HepG2 (cell line): ENCODE data around the gene OR1I1. TPM values are rescaled to one million over a fixed set of nuclear protein-coding genes. Genes with fewer than 3 reads are reported as not detected.

Experiments used
- ATAC-seq: fragments of 200-7000 bp; cut with Tn5 transposase; 3 replicates; pipeline ENCODE4 v1.9.1; 2020; ENCODE audit warnings: mild to moderate bottlenecking, moderate library complexity
- BruUV-seq: library from RNA; stranded (reverse); fragments of 400-500 nt; replicated peaks from 2 replicates; lab custom pipeline; 2021; lab: Mats Ljungman, UMichigan
- CTCF ChIA-PET: fragments of 300-600 bp; formaldehyde crosslinking; extraction: SDS; loops from one replicate; lab custom pipeline; 2021; ENCODE audit warnings: low total read pairs, inconsistent platforms, low intra/inter-chr PET ratio; lab: Yijun Ruan, JAX
- POLR2A ChIA-PET: fragments of 350-600 bp; sonication (Branson Sonifier 250); formaldehyde crosslinking; loops from one replicate; lab custom pipeline; 2020; ENCODE audit warnings: antibody characterized with exemption, inconsistent platforms; lab: Yijun Ruan, JAX
- DNase-seq: peaks from one replicate; pipeline ENCODE4 v3.0.0-alpha.2; 2015; ENCODE audit warnings: low spot score
- FAIRE-seq: peaks from 3 replicates; lab custom pipeline; 2011; peaks lifted over from hg19 to GRCh38; lab: Jason Lieb, UNC
- H2AFZ ChIP-seq: one replicate; pipeline ENCODE4 v1.6.1; 2011; ENCODE audit warnings: low read length, inconsistent platforms
- H3K27ac ChIP-seq: fragments of 300-600 bp; 3 replicates; pipeline ENCODE4 v1.8.0; 2011; ENCODE audit warnings: mixed run types, mild to moderate bottlenecking, mixed read lengths, low read length, inconsistent platforms; ENCODE audit not compliant: insufficient read depth; ENCODE audit errors: extremely low read length
- H3K27me3 ChIP-seq, 2 experiments: fragments of 200-600 bp in 1 of 2; 2 replicates in 1 of 2; 3 replicates in 1 of 2; pipeline versions ENCODE4 v1.6.0 to v1.8.0; 2011; ENCODE audit warnings: low read length in 2 of 2, mild to moderate bottlenecking in 2 of 2, moderate library complexity in 2 of 2, inconsistent platforms in 1 of 2; ENCODE audit not compliant: insufficient read depth in 2 of 2, control insufficient read depth in 1 of 2
- H3K36me3 ChIP-seq, 2 experiments: fragments of 200-600 bp in 1 of 2; replicated peaks in 1 of 2; 2 replicates in 1 of 2; 3 replicates in 1 of 2; pipeline versions ENCODE4 v1.5.1 to v1.8.0; 2011; ENCODE audit warnings: low read length in 2 of 2, inconsistent platforms in 1 of 2; ENCODE audit not compliant: insufficient read depth in 2 of 2, control insufficient read depth in 1 of 2
- H3K4me1 ChIP-seq: 2 replicates; pipeline ENCODE4 v1.5.1; 2012; ENCODE audit warnings: low read length, inconsistent platforms; ENCODE audit not compliant: insufficient read depth
- H3K4me2 ChIP-seq: 2 replicates; pipeline ENCODE4 v1.6.0; 2011; ENCODE audit warnings: low read depth, low read length, inconsistent platforms
- H3K4me3 ChIP-seq, 3 experiments: fragments of 200-600 bp in 1 of 3; sonication (generic), shearing (Covaris generic) in 1 of 3; replicated peaks in 1 of 3; 2 replicates each; pipeline ENCODE4 v1.5.1; 2011 to 2016; ENCODE audit warnings: low read length in 3 of 3, inconsistent platforms in 2 of 3, low read depth in 2 of 3, mild to moderate bottlenecking in 2 of 3, control low read depth in 1 of 3, mixed read lengths in 1 of 3; ENCODE audit not compliant: insufficient read depth in 1 of 3
- H3K79me2 ChIP-seq: one replicate; pipeline ENCODE4 v1.6.1; 2011; ENCODE audit warnings: low read length, inconsistent platforms; ENCODE audit not compliant: insufficient read depth
- H3K9ac ChIP-seq: 2 replicates; pipeline ENCODE4 v1.6.0; 2011; ENCODE audit warnings: mild to moderate bottlenecking, low read depth, low read length, inconsistent platforms; ENCODE audit not compliant: insufficient read depth
- H3K9me3 ChIP-seq: 2 replicates; pipeline ENCODE4 v1.5.1; 2012; ENCODE audit warnings: mild to moderate bottlenecking, low read length
- H4K20me1 ChIP-seq: 2 replicates; pipeline ENCODE4 v1.6.0; 2011; ENCODE audit warnings: inconsistent platforms, mild to moderate bottlenecking, low read length, moderate library complexity; ENCODE audit not compliant: insufficient read depth
- ATM ChIP-seq: fragments of 450-650 bp; IDR thresholded peaks from 2 replicates; pipeline ENCODE4 v1.7.1; 2017; ENCODE audit warnings: mild to moderate bottlenecking, borderline replicate concordance
- CCDC6 ChIP-seq: sonication (generic); formaldehyde crosslinking; IDR thresholded peaks from 2 replicates; pipeline ENCODE4 v1.8.1; 2022; ENCODE audit warnings: mild to moderate bottlenecking, missing genetic modification reagents, moderate library complexity
- HDAC6 ChIP-seq: fragments of 200-600 bp; sonication (generic); IDR thresholded peaks from 2 replicates; pipeline ENCODE4 v1.7.0; 2017; ENCODE audit warnings: mild to moderate bottlenecking, antibody characterized with exemption, low read length, low read depth
- HNF1A ChIP-seq, 2 experiments: sonication (generic) in 1 of 2; formaldehyde crosslinking in 1 of 2; IDR thresholded peaks; 2 replicates each; pipeline versions ENCODE4 v1.4.0 to v1.6.1; 2016 to 2020; ENCODE audit warnings: borderline replicate concordance in 1 of 2, low read depth in 1 of 2, mild to moderate bottlenecking in 1 of 2, missing genetic modification reagents in 1 of 2
- IRF9 ChIP-seq: sonication (generic); formaldehyde crosslinking; IDR thresholded peaks from 2 replicates; pipeline ENCODE4 v1.8.0; 2022; ENCODE audit warnings: missing genetic modification reagents, mild to moderate bottlenecking, borderline replicate concordance
- KDM6A ChIP-seq: IDR thresholded peaks from 2 replicates; pipeline ENCODE4 v1.6.1; 2016; ENCODE audit warnings: low read depth
- MTF2 ChIP-seq: sonication (generic); formaldehyde crosslinking; IDR thresholded peaks from 2 replicates; pipeline ENCODE4 v1.5.0; 2020; ENCODE audit warnings: missing genetic modification reagents, borderline replicate concordance
- NCOA2 ChIP-seq: sonication (generic); formaldehyde crosslinking; IDR thresholded peaks from 2 replicates; pipeline ENCODE4 v1.8.0; 2022; ENCODE audit warnings: inconsistent platforms
- SMC3 ChIP-seq: IDR thresholded peaks from 2 replicates; pipeline ENCODE4 v1.6.1; 2011; ENCODE audit warnings: low read length, improper control_type of control experiment
- SRF ChIP-seq: IDR thresholded peaks from 2 replicates; pipeline ENCODE4 v1.6.1; 2011; ENCODE audit warnings: mild to moderate bottlenecking, low read depth, low read length, moderate library complexity
- ZFP37 ChIP-seq: sonication (generic); formaldehyde crosslinking; IDR thresholded peaks from 2 replicates; pipeline ENCODE4 v1.4.0; 2020; ENCODE audit warnings: missing genetic modification reagents, borderline replicate concordance
- ZNF207 ChIP-seq: fragments of 450-650 bp; IDR thresholded peaks from 2 replicates; pipeline ENCODE4 v1.6.1; 2016; ENCODE audit warnings: antibody characterized with exemption, borderline replicate concordance
- ZNF225 ChIP-seq: sonication (generic); formaldehyde crosslinking; IDR thresholded peaks from 2 replicates; pipeline ENCODE4 v1.4.0; 2020; ENCODE audit warnings: mild to moderate bottlenecking, missing genetic modification reagents
- ZNF232 ChIP-seq: sonication (generic); formaldehyde crosslinking; IDR thresholded peaks from 2 replicates; pipeline ENCODE4 v1.4.0; 2020; ENCODE audit warnings: missing genetic modification reagents, borderline replicate concordance
- ZNF329 ChIP-seq: sonication (generic); formaldehyde crosslinking; IDR thresholded peaks from 2 replicates; pipeline ENCODE4 v1.9.0; 2021; ENCODE audit warnings: low read depth, mild to moderate bottlenecking, missing genetic modification reagents
- ZNF678 ChIP-seq: sonication (generic); formaldehyde crosslinking; IDR thresholded peaks from 2 replicates; pipeline ENCODE4 v1.4.0; 2020; ENCODE audit warnings: mild to moderate bottlenecking, missing genetic modification reagents
- WGBS: methylation state at CpG from one replicate; pipeline ENCODE4 v1.1.6; 2017; ENCODE audit warnings: low lambda C conversion rate; 5-methylcytosine and 5-hydroxymethylcytosine counted together
- in situ Hi-C: cut with HindIII; loops from 2 replicates; pipeline ENCODE4 v1.10.0; 2017; ENCODE audit warnings: low pct_unique_long_range_greater_than_20kb; ENCODE audit not compliant: extremely low pct_ligation_motif_present
- intact Hi-C: fragments of 100-400 bp; cut with micrococcal nuclease; formaldehyde crosslinking; loops from one replicate; pipeline ENCODE4 v1.10.0; 2022; ENCODE audit not compliant: unreplicated experiment
- polyA plus RNA-seq, 8 experiments: library from polyadenylated mRNA; depleted of rRNA in 3 of 8; stranded (reverse) in 7 of 8; unstranded in 1 of 8; fragments of >200 nt; fragmentation: Illumina TruSeq in 4 of 8; extraction: Trizol in 4 of 8; gene quantifications; 2 replicates each; pipeline versions ENCODE4 v1.2.1 to v1.2.3, GENCODE V29; 2011 to 2016; ENCODE audit warnings: low read depth in 4 of 8, missing spikeins in 1 of 8, mixed read lengths in 1 of 8; ENCODE audit not compliant: insufficient read depth in 1 of 8
- total RNA-seq, 5 experiments: library from RNA; depleted of rRNA; stranded (reverse); fragments of >200 nt; fragmentation: Illumina TruSeq; extraction: Trizol; gene quantifications; 2 replicates each; pipeline ENCODE4 v1.2.3, GENCODE V29; 2016; ENCODE audit warnings: low read depth in 1 of 5
- TF ChIP-seq, protein P1 (sequence below): sonication (generic); formaldehyde crosslinking; IDR thresholded peaks from 2 replicates; pipeline ENCODE4 v1.4.0; 2020; ENCODE audit warnings: mild to moderate bottlenecking, low read depth, missing genetic modification reagents
- TF ChIP-seq, protein P2 (sequence below): sonication (generic); formaldehyde crosslinking; IDR thresholded peaks from 2 replicates; pipeline ENCODE4 v1.5.0; 2020; ENCODE audit warnings: missing genetic modification reagents, mild to moderate bottlenecking, borderline replicate concordance
- TF ChIP-seq, protein P3 (sequence below): sonication (generic); formaldehyde crosslinking; IDR thresholded peaks from 2 replicates; pipeline ENCODE4 v1.4.0; 2020; ENCODE audit warnings: missing genetic modification reagents

OR1I1 gene
- total and polyA plus RNA-seq, 2 of the 13 experiments (the other 11 are each of a cell fraction or from before 2014, with no cell fraction given), result not detected

DNA sequence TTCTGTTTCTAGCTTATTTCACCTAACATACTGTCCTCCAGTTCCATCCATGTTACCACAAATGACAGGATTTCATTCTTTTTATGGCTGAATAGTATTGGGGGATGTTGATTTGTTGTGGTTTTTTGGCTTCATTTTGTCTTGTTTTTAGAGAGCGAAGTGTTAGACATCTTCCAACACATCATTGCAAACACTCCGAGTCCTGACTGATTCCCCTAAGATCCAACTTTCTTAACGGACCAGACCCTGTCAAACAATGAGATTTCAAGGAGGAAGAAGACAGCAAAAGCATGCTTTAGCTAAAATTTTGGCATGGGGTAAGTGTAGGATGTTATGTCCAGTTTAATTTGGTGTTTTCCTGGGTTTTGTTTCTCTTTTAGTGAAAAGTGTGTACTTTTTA, 36.5 kb upstream of the OR1I1 start:
- DNase-seq (no peak), ATAC-seq (no peak), FAIRE-seq (no peak)
- no peaks in the 10 kb centered on the region for H3K4me1 ChIP-seq
- no peaks in the 10 kb centered on the region for H3K9me3 ChIP-seq
- H4K20me1 ChIP-seq, result no peaks in the 10 kb centered on the region
- H3K4me2 ChIP-seq, result no peak overlapping the region
- no peak overlapping the region for H3K9ac ChIP-seq
- H3K4me3 ChIP-seq, result no peak overlapping the region
- ChIA-PET CTCF (no interaction called here), POLR2A (no interaction called here)
- BruUV-seq, result no TSS peak
- H3K36me3 ChIP-seq, result no peaks in the 10 kb centered on the region
- H3K27ac ChIP-seq, result no peak overlapping the region
- TF ChIP-seq ATM, result no peak
- TF ChIP-seq, protein P1, sequence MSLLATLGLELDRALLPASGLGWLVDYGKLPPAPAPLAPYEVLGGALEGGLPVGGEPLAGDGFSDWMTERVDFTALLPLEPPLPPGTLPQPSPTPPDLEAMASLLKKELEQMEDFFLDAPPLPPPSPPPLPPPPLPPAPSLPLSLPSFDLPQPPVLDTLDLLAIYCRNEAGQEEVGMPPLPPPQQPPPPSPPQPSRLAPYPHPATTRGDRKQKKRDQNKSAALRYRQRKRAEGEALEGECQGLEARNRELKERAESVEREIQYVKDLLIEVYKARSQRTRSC (CRISPR knock-in tag), result no peak
- no peak for TF ChIP-seq MTF2 (CRISPR knock-in tag)
- no peak for TF ChIP-seq ZFP37 (CRISPR knock-in tag)
- no peak for TF ChIP-seq SRF
- TF ChIP-seq SMC3, result no peak
- TF ChIP-seq ZNF232 (CRISPR knock-in tag), result no peak
- no peak for TF ChIP-seq CCDC6 (CRISPR knock-in tag)
- TF ChIP-seq, protein P2, sequence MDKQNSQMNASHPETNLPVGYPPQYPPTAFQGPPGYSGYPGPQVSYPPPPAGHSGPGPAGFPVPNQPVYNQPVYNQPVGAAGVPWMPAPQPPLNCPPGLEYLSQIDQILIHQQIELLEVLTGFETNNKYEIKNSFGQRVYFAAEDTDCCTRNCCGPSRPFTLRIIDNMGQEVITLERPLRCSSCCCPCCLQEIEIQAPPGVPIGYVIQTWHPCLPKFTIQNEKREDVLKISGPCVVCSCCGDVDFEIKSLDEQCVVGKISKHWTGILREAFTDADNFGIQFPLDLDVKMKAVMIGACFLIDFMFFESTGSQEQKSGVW (CRISPR knock-in tag), result no peak
- TF ChIP-seq ZNF225 (CRISPR knock-in tag), result no peak
- no peak for TF ChIP-seq HNF1A (IDR thresholded peaks at IDR 0.05; ENCODE audit: low read depth)
- no peak for TF ChIP-seq HNF1A (CRISPR knock-in tag; IDR thresholded peaks at IDR 0.05; ENCODE audit: borderline replicate concordance)
- no peak for TF ChIP-seq NCOA2 (CRISPR knock-in tag)
- TF ChIP-seq, protein P3, sequence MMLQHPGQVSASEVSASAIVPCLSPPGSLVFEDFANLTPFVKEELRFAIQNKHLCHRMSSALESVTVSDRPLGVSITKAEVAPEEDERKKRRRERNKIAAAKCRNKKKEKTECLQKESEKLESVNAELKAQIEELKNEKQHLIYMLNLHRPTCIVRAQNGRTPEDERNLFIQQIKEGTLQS (CRISPR knock-in tag), result no peak
- no peak for TF ChIP-seq HDAC6
- no peak for TF ChIP-seq ZNF207
- TF ChIP-seq ZNF678 (CRISPR knock-in tag), result no peak
- no peak for TF ChIP-seq IRF9 (CRISPR knock-in tag)
- no peak for TF ChIP-seq KDM6A (CRISPR knock-in tag)
- TF ChIP-seq ZNF329, result no peak
- no peaks in the 10 kb centered on the region for H3K27me3 ChIP-seq
- H2AFZ ChIP-seq, result no peak overlapping the region
- in situ Hi-C loops (no loop called here), intact Hi-C loops (no loop called here)
- H3K79me2 ChIP-seq, result no peaks in the 10 kb centered on the region
- WGBS, result 47% methylated on average over 3 of the region's 3 CpGs
